Transverse colon (tissue), 4 donors: ENCODE results near the gene PLA2G2C. TPM values are rescaled to one million over a fixed set of nuclear protein-coding genes. Genes with fewer than 3 reads are reported as not detected.
"Not testable (repeated sequence)": the region's sequence is repeated elsewhere in the genome, so short reads cannot be mapped to it uniquely, and the experiment has no call there.

Source experiments
- DNase-seq: peaks from one replicate; pipeline ENCODE4 v3.0.0-alpha.2; 2019
- H3K27ac ChIP-seq, 4 donors: fragments of 200-600 bp; sonication (generic); 2 replicates each; pipeline ENCODE4 v1.5.1; 2016 to 2018; ENCODE audit warnings: inconsistent platforms in 4 of 4
- H3K27me3 ChIP-seq: fragments of 200-600 bp; sonication (generic); 2 replicates; pipeline ENCODE4 v1.5.1; 2017; ENCODE audit warnings: inconsistent platforms
- H3K36me3 ChIP-seq, 4 donors: fragments of 200-600 bp; sonication (generic); 2 replicates each; pipeline ENCODE4 v1.5.1; 2017 to 2019; ENCODE audit warnings: inconsistent platforms in 4 of 4
- H3K4me1 ChIP-seq, 4 donors: fragments of 200-600 bp; sonication (generic); 2 replicates each; pipeline ENCODE4 v1.5.1; 2017 to 2020; ENCODE audit warnings: inconsistent platforms in 4 of 4
- H3K4me3 ChIP-seq, 4 donors: fragments of 200-600 bp; sonication (generic); 1 replicate in 1 of 4; 2 replicates in 3 of 4; pipeline versions ENCODE4 v1.5.1 to v1.6.1; 2017 to 2019; ENCODE audit warnings: inconsistent platforms in 4 of 4
- H3K9me3 ChIP-seq, 2 donors: fragments of 200-600 bp; sonication (generic); 2 replicates each; pipeline ENCODE4 v1.5.1; 2017 to 2019; ENCODE audit warnings: inconsistent platforms in 2 of 2
- CTCF ChIP-seq, 5 experiments: fragments of 200-600 bp in 3 of 5; fragments of 450-650 bp in 2 of 5; sonication (generic) in 3 of 5; IDR thresholded peaks; 1 replicate in 2 of 5; 2 replicates in 3 of 5; pipeline ENCODE4 v1.5.1; 2016 to 2017; ENCODE audit warnings: antibody characterized with exemption in 5 of 5, inconsistent platforms in 3 of 5, mild to moderate bottlenecking in 2 of 5, moderate library complexity in 1 of 5
- EP300 ChIP-seq: sonication (generic); formaldehyde crosslinking; IDR thresholded peaks from one replicate; pipeline ENCODE4 v1.6.1; 2017; ENCODE audit warnings: antibody characterized with exemption, low read depth
- POLR2A ChIP-seq: fragments of 450-650 bp; IDR thresholded peaks from one replicate; pipeline ENCODE4 v1.6.1; 2016; ENCODE audit warnings: antibody characterized with exemption, mild to moderate bottlenecking, moderate library complexity
- POLR2AphosphoS5 ChIP-seq, 3 donors: sonication (generic); formaldehyde crosslinking; IDR thresholded peaks; one replicate each; pipeline ENCODE4 v1.6.1; 2016; ENCODE audit warnings: antibody characterized with exemption in 3 of 3
- WGBS, 2 donors: methylation state at CpG; one replicate each; pipeline ENCODE4 v1.1.5; 2018; ENCODE audit warnings: low coverage in 1 of 2; 5-methylcytosine and 5-hydroxymethylcytosine counted together
- in situ Hi-C, 4 donors: fragments of 200-750 bp; cut with MboI; loops; one replicate each; pipeline versions ENCODE4 v1.15.0 to v1.15.1; 2017; ENCODE audit warnings: low sequenced_read_pairs in 3 of 4, low pct_ligation_motif_present in 1 of 4, low pct_unique_long_range_greater_than_20kb in 1 of 4
- intact Hi-C: fragments of 100-400 bp; cut with DNase I; formaldehyde crosslinking; loops from one replicate; pipeline ENCODE4 v1.15.1; 2023; ENCODE audit warnings: low total_unique reads
- total RNA-seq, 4 donors: library from RNA; depleted of rRNA; stranded (reverse); fragments of >200 nt; gene quantifications; one replicate each; pipeline ENCODE4 v1.1.0, GENCODE V29; 2016

Gene PLA2G2C
- total RNA-seq, 4 donors from 2014 or later = 0.14 to 4.1 (median 0.16) TPM; not detected in 1

- H3K4me3 ChIP-seq, H3K4me1 ChIP-seq, H3K27me3 ChIP-seq, H3K9me3 ChIP-seq, intact Hi-C loops, in situ Hi-C loops, H3K36me3 ChIP-seq: not testable (repeated sequence)
- TF ChIP-seq POLR2AphosphoS5 (IDR thresholded peaks at IDR 0.05) = peak in 1 of 3 donors; percentile 14
- peak overlapping the region; percentile 37 to 72 (median 65) for H3K27ac ChIP-seq
- WGBS, 2 donors = 12 to 17% methylated on average over 6 to 7 of the region's 7 CpGs
- DNase-seq = peak; percentile 45
Measured at GRCh38 chr1:20232564-20232963, 46.2 kb upstream of the PLA2G2C start.

GRCh38 chr1:20229171-20229570 is 42.9 kb upstream of the PLA2G2C start:
- Histone ChIP-seq H3K9me3 (no peaks in the 10 kb centered on the region), H3K36me3 (no peaks in the 10 kb centered on the region), H3K4me1 (peaks cover 0 to 9% (median 3%) of the 10 kb centered on the region in 4 donors), H3K27ac (no peak overlapping the region), H3K4me3 (no peak overlapping the region), H3K27me3 (peaks cover 13% of the 10 kb centered on the region)
- DNase-seq = no peak
- 17 to 55% methylated on average over 1 to 2 of the region's 2 CpGs for WGBS, 2 donors
- in situ Hi-C loops = no loop called here
- intact Hi-C loops = no loop called here
- TF ChIP-seq EP300 = no peak
- TF ChIP-seq POLR2A = no peak
- TF ChIP-seq POLR2AphosphoS5 (IDR thresholded peaks at IDR 0.05) = no peak
- no peak for TF ChIP-seq CTCF (IDR thresholded peaks at IDR 0.05)

- Histone ChIP-seq H3K36me3 (no peaks in the 10 kb centered on the region), H3K9me3 (no peaks in the 10 kb centered on the region), H3K4me1 (peaks cover 0 to 7% (median 2%) of the 10 kb centered on the region in 4 donors), H3K27me3 (peaks cover 13% of the 10 kb centered on the region), H3K4me3 (no peak overlapping the region), H3K27ac (no peak overlapping the region)
- 81% methylated on average over 11 of the region's 11 CpGs; no CpG with 5 or more reads in 1 of the 2 donors for WGBS, 2 donors
- no peak for TF ChIP-seq POLR2AphosphoS5 (IDR thresholded peaks at IDR 0.05)
- TF ChIP-seq CTCF (IDR thresholded peaks at IDR 0.05) = no peak
- TF ChIP-seq EP300 = no peak
- no peak for TF ChIP-seq POLR2A
- no peak for DNase-seq
- in situ Hi-C loops = no loop called here
- intact Hi-C loops = no loop called here
Measured at GRCh38 chr1:20228314-20228825, 42.1 kb upstream of the PLA2G2C start.

GRCh38 chr1:20227704-20228103 is 41.4 kb upstream of the PLA2G2C start:
- Histone ChIP-seq H3K4me1 (peaks cover 0 to under 1% (median 0%) of the 10 kb centered on the region in 4 donors), H3K36me3 (no peaks in the 10 kb centered on the region), H3K27ac (no peak overlapping the region), H3K27me3 (peaks cover 12% of the 10 kb centered on the region), H3K4me3 (no peak overlapping the region), H3K9me3 (no peaks in the 10 kb centered on the region)
- no peak for TF ChIP-seq POLR2A
- TF ChIP-seq CTCF (IDR thresholded peaks at IDR 0.05) = no peak
- TF ChIP-seq POLR2AphosphoS5 (IDR thresholded peaks at IDR 0.05) = no peak
- TF ChIP-seq EP300 = no peak
- 71 to 79% methylated on average over 4 of the region's 4 CpGs for WGBS, 2 donors
- no peak for DNase-seq
- in situ Hi-C loops = no loop called here
- intact Hi-C loops = no loop called here

GRCh38 chr1:20224546-20224945 is 38.2 kb upstream of the PLA2G2C start:
- TF ChIP-seq POLR2A = no peak
- no peak for TF ChIP-seq POLR2AphosphoS5 (IDR thresholded peaks at IDR 0.05)
- no peak for TF ChIP-seq CTCF (IDR thresholded peaks at IDR 0.05)
- no peak for TF ChIP-seq EP300
- no peak overlapping the region for H3K4me3 ChIP-seq
- intact Hi-C loops (no loop called here), in situ Hi-C loops (no loop called here)
- DNase-seq = no peak
- H3K27me3 ChIP-seq = peaks cover 14% of the 10 kb centered on the region
- H3K9me3 ChIP-seq = no peaks in the 10 kb centered on the region
- H3K27ac ChIP-seq = no peak overlapping the region
- no peaks in the 10 kb centered on the region for H3K4me1 ChIP-seq
- WGBS, 2 donors = 10 to 42% methylated on average over 2 to 3 of the region's 3 CpGs
- H3K36me3 ChIP-seq = no peaks in the 10 kb centered on the region
